Glomerular endothelial cell (primary cell): ENCODE results near the gene TCHHL1. TPM values are rescaled to one million over a fixed set of nuclear protein-coding genes. Genes with fewer than 3 reads are reported as not detected.

Source experiments
- DNase-seq: peaks from one replicate; pipeline ENCODE4 v3.0.0-alpha.2; 2011; ENCODE audit warnings: low read depth, low spot score; ENCODE audit errors: extremely low read depth
- total RNA-seq: library from RNA; depleted of rRNA; stranded (reverse); fragments of >200 nt; gene quantifications from 2 replicates; pipeline ENCODE4 v1.2.3, GENCODE V29; 2015

TCHHL1 gene
- total RNA-seq, 1 donor from 2014 or later = not detected

- no peak for DNase-seq
Observed at GRCh38 chr1:152039886-152040285, 49.0 kb downstream of the TCHHL1 start.

DNA sequence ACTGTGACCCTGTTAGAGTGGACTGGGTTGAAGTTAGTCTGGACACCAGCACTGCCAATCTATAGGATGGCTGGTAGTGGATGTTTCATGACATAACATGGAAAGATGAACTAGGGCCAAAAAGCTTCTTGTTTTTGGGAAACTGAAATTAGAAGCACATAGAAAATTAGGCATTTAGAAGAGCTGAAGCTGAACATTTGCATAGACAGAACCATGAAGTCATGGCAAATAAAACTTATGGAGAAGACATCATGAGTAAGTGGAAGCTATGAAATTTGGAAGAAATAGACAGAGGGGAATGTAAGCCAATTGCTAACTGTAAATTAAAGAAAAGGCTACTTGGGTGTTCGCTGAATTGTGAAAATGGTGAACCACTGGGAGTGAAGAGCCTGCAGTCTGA is 49.4 kb downstream of the TCHHL1 start:
- DNase-seq = no peak

GRCh38 chr1:152038871-152039270 is 50.0 kb downstream of the TCHHL1 start:
- DNase-seq = no peak

DNA sequence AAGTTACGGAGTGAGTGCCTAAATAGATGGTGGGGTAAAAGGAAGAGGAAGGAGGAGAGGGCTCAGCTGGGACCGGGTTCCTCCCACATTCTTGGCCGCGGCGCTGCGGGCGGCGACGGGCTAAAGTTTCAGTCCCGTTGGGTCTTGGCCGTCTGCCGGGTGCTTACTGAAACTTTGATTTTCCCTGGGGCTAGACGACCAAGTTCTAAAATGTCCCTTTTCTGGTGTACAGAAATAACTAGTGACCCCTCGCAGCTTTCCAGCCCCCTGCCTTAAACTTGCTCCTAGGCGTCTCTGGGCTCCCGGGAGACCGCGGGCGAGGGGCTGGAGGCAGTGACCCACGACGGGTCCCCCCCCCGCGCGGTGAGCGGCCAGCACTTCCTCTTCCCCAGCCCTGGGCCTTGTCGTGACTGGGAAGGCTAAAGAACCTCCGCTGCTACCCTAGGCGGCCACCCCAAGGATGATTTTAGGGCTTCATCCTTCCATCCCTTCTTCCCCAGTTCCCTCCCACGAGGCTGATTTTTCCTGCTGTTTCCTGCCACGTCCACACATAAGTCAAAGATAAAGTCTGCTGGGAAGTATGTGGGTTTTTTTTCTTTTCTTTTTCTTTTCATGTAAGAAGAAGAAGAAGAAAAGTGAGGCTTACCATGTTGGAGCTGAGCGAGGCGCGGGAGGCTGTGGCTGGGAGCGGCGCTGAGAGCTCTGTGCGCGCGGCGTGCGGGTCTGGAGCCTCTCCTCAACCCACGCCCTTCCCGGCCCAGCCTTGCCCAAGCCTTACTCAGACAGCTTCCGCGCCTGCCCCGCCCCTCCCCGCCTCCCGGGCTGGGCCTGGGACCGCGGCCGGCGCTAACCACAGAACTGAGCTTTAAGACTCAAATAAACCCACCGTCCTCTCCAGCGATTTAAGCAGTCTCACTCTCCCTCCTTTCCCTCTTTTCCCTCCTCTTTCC is 52.3 kb downstream of the TCHHL1 start, which contains the start of gene S100A11:
Gene S100A11 (minus strand): TSS at position 738 of the 950 bp plus-strand sequence. CDS start 89 bp downstream, at position 649.
- no peak for DNase-seq

DNA sequence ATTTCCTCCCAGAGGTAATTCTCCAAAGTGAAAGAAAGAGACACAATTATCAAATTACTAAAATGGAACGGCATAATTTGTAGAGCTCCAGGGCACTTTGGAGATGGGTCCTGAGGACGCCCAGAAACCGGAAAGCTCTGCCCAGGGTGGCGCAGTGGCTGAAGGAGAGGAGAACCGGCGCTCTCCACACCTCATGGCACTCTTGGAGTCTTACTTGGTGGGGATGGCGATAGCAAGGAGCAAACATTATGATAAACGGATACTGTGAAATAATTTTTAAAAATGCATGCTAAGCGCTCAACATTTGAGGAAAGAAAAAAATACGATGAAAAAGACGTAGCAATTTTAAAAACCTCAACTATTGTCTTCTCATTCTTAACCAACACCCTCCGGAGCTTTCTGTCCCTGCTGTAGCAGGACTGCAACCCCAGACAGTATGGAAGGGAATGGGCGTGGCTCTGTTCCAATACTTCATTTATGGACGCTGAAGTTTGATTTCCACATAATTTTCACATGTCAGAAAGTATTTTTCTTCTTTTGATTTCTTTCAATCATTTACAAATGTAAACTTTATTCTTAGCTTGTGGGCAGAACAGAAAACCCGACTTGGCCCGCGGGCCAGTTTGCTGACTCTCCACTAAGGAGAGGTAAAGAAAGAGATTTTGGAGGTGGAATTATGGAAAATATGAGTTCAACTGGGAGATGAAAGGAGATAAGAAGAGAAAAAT is 53.2 kb downstream of the TCHHL1 start:
- DNase-seq = no peak

- DNase-seq = no peak
Observed at GRCh38 chr1:152034654-152035538, 54.0 kb downstream of the TCHHL1 start.

GRCh38 chr1:152034324-152034653 is 54.6 kb downstream of the TCHHL1 start:
- no peak for DNase-seq

Other genes with a start within 250 kb of the TCHHL1 start
- gene C2CD4D, start 249.2 kb downstream of the TCHHL1 start, total RNA-seq = not detected in 2 replicates
- not detected in 2 replicates for gene THEM5, start 235.4 kb downstream of the TCHHL1 start, total RNA-seq
- 12.0 and 13.8 TPM in 2 replicates for gene THEM4, start 179.6 kb downstream of the TCHHL1 start, total RNA-seq
- gene S100A10, start 95.2 kb downstream of the TCHHL1 start, total RNA-seq = 359 and 376 TPM in 2 replicates
- gene S100A11, start 52.1 kb downstream of the TCHHL1 start, total RNA-seq = 668 and 686 TPM in 2 replicates
- under 0.01 and 0.12 TPM in 2 replicates for gene TCHH, start 26.4 kb upstream of the TCHHL1 start, total RNA-seq
- gene RPTN, start 70.2 kb upstream of the TCHHL1 start, total RNA-seq = not detected in 2 replicates
- not detected in 2 replicates for gene HRNR, start 135.1 kb upstream of the TCHHL1 start, total RNA-seq
- 0.06 and 0.19 TPM in 2 replicates for gene FLG, start 236.2 kb upstream of the TCHHL1 start, total RNA-seq